GM23248 (cell line): ENCODE measurements around the gene SLC6A5. TPM values are rescaled to one million over a fixed set of nuclear protein-coding genes. Genes with fewer than 3 reads are reported as not detected.

Experiments used
- DNase-seq: peaks from one replicate; pipeline ENCODE4 v3.0.0-alpha.2; 2015
- H2AFZ ChIP-seq: fragments of 200-600 bp; sonication (generic); 2 replicates; pipeline ENCODE4 v1.6.1; 2016; ENCODE audit warnings: antibody characterized with exemption
- H3F3A ChIP-seq: fragments of 200-600 bp; sonication (generic); 2 replicates; pipeline ENCODE4 v1.6.1; 2016; ENCODE audit warnings: mild to moderate bottlenecking, antibody characterized with exemption, mixed run types; ENCODE audit not compliant: insufficient read depth
- H3K27ac ChIP-seq: fragments of 200-600 bp; sonication (generic); 2 replicates; pipeline ENCODE4 v1.5.1; 2016; ENCODE audit warnings: mild to moderate bottlenecking
- H3K27me3 ChIP-seq: fragments of 200-600 bp; sonication (generic); replicated peaks from 2 replicates; pipeline ENCODE4 v1.6.1; 2016; ENCODE audit warnings: mild to moderate bottlenecking; ENCODE audit not compliant: insufficient read depth
- H3K36me3 ChIP-seq: fragments of 200-600 bp; sonication (generic); 2 replicates; pipeline ENCODE4 v1.6.1; 2016; ENCODE audit warnings: low read depth, mild to moderate bottlenecking
- H3K4me1 ChIP-seq: fragments of 200-600 bp; sonication (generic); 2 replicates; pipeline ENCODE4 v1.6.1; 2016; ENCODE audit warnings: mild to moderate bottlenecking; ENCODE audit not compliant: insufficient read depth
- H3K4me2 ChIP-seq: fragments of 200-600 bp; sonication (generic); one replicate; pipeline ENCODE4 v1.6.1; 2016; ENCODE audit warnings: mild to moderate bottlenecking; ENCODE audit not compliant: unreplicated experiment
- H3K4me3 ChIP-seq: fragments of 200-600 bp; sonication (generic); 2 replicates; pipeline ENCODE4 v1.5.1; 2016; ENCODE audit warnings: mild to moderate bottlenecking
- H3K79me2 ChIP-seq: fragments of 200-600 bp; sonication (generic); 2 replicates; pipeline ENCODE4 v1.6.1; 2016; ENCODE audit warnings: mild to moderate bottlenecking; ENCODE audit not compliant: insufficient read depth
- H3K9ac ChIP-seq: fragments of 200-600 bp; sonication (generic); 2 replicates; pipeline ENCODE4 v1.6.1; 2016; ENCODE audit warnings: mild to moderate bottlenecking
- H3K9me2 ChIP-seq: fragments of 200-600 bp; sonication (generic); 2 replicates; pipeline ENCODE4 v1.6.1; 2016; ENCODE audit warnings: mixed run types, mild to moderate bottlenecking, moderate library complexity; ENCODE audit not compliant: insufficient read depth
- H3K9me3 ChIP-seq: fragments of 200-600 bp; sonication (generic); one replicate; pipeline ENCODE4 v1.6.1; 2017; ENCODE audit warnings: low read depth
- H4K20me1 ChIP-seq: fragments of 200-600 bp; sonication (generic); 2 replicates; pipeline ENCODE4 v1.6.0; 2016; ENCODE audit not compliant: insufficient read depth
- EZH2 ChIP-seq: fragments of 200-600 bp; sonication (generic); IDR thresholded peaks from 2 replicates; pipeline ENCODE4 v1.6.1; 2018; ENCODE audit warnings: antibody characterized with exemption, mild to moderate bottlenecking; ENCODE audit not compliant: insufficient read depth, poor library complexity, severe bottlenecking
- EZH2phosphoT487 ChIP-seq: fragments of 200-600 bp; sonication (generic); IDR thresholded peaks from 2 replicates; pipeline ENCODE4 v1.6.1; 2018; ENCODE audit warnings: antibody characterized with exemption, moderate library complexity, mild to moderate bottlenecking, low read depth; ENCODE audit not compliant: insufficient read depth
- WGBS, 2 experiments: methylation state at CpG; one replicate each; pipeline ENCODE4 v1.1.6; 2015 to 2017; ENCODE audit warnings: low lambda C conversion rate in 2 of 2, low coverage in 1 of 2; ENCODE audit errors: missing lambda C conversion rate in 2 of 2; 5-methylcytosine and 5-hydroxymethylcytosine counted together
- in situ Hi-C: fragments of 300-500 bp; cut with MboI; formaldehyde crosslinking; loops from 2 replicates; pipeline ENCODE4 v1.15.0; 2020
- polyA plus RNA-seq: library from polyadenylated mRNA; unstranded; fragments of >200 nt; fragmentation: Nextera tagmentation; extraction: Ambion mirVana; gene quantifications from 2 replicates; pipeline ENCODE4 v1.2.1, GENCODE V29; 2016
- total RNA-seq: library from RNA; depleted of rRNA; stranded (reverse); fragments of >200 nt; shearing (Covaris generic); gene quantifications from 2 replicates; pipeline ENCODE4 v1.2.3, GENCODE V29; 2014

The SLC6A5 gene
- total and polyA plus RNA-seq, 2 experiments from 2014 or later = not detected

- Histone ChIP-seq H3K27me3 (peaks cover 71% of the 10 kb centered on the region), H4K20me1 (no peaks in the 10 kb centered on the region), H3K36me3 (no peaks in the 10 kb centered on the region), H3K9ac (no peak overlapping the region), H3K79me2 (no peaks in the 10 kb centered on the region), H3K9me2 (no peaks in the 10 kb centered on the region), H3K4me3 (no peak overlapping the region), H2AFZ (no peak overlapping the region), H3F3A (no peaks in the 10 kb centered on the region), H3K27ac (no peak overlapping the region), H3K4me1 (no peaks in the 10 kb centered on the region), H3K4me2 (no peak overlapping the region), H3K9me3 (no peaks in the 10 kb centered on the region)
- 4 to 5% methylated on average over 40 to 41 of the region's 41 CpGs for WGBS, 2 experiments
- in situ Hi-C loops = no loop called here
- no peak for TF ChIP-seq EZH2
- no peak for TF ChIP-seq EZH2phosphoT487
- DNase-seq = no peak
Measured at GRCh38 chr11:20597154-20597679, 2.2 kb upstream of the SLC6A5 start.

DNA sequence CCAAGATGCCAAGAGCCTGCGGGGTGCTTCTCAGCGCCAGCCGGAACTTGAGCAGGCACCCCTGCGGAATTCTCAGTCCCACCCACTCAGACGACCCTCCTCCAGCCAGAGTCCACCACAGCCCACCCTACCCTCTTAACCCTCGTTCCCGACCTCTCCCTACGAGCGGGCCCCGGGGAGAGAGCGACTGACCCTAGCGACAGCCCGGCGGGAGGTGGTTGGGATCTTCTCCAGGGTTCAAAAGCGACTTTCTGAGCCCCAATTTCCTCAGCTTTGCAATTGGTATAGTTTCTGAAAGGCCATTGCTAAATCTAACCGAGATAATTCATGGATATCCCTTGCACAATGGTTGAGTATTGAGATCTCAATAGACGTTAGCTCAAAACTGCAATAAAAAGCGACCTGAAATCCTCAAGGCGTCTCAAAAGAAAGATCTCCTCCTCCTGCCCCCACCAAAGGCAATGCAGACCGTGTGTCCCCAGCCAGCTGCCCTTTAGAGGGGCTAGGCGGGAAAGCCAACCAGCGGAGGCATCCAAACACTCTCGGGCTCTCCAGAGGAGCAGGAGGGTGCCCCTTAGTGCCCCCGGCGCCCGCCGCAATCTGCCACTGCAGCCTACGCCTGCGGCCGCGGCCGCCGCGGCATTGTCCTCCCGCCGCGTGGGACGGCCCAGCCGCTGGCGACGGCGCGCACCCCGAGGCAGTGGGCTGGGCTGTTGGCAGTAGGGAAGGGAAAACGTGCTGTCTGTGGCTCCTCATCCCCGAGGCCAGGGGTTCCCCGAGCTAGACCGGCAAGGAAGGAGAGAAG lies 1.5 kb upstream of the SLC6A5 start:
- Histone ChIP-seq H3K36me3 (no peaks in the 10 kb centered on the region), H3K9ac (no peak overlapping the region), H2AFZ (no peak overlapping the region), H3K27ac (no peak overlapping the region), H3K79me2 (no peaks in the 10 kb centered on the region), H3F3A (no peaks in the 10 kb centered on the region), H4K20me1 (no peaks in the 10 kb centered on the region), H3K4me1 (no peaks in the 10 kb centered on the region), H3K27me3 (peaks cover 77% of the 10 kb centered on the region), H3K4me3 (no peak overlapping the region), H3K9me2 (no peaks in the 10 kb centered on the region), H3K4me2 (no peak overlapping the region), H3K9me3 (no peaks in the 10 kb centered on the region)
- in situ Hi-C loops = no loop called here
- WGBS, 2 experiments = 7 to 11% methylated on average over 41 to 46 of the region's 48 CpGs
- no peak for DNase-seq
- TF ChIP-seq EZH2phosphoT487 = no peak
- TF ChIP-seq EZH2 = no peak

DNA sequence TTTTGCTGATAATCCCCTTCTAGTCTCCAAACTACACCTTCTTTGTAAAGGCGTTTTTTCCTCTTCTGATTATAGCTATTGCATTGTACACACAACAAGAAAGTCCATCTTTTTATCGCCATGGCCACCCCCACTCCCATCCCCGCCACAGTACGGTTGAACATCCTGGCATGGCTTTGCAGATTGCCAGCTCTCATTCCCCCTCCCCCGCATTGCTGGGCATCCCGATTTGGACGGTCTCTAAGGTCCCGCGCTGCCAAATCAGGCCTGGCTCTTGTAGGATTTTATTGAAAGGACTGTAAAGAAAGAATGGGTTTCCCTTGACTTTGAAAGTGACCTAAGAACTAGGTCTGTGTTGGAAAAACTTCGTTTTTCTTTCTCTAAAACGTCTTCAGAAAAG lies 916 bp upstream of the SLC6A5 start:
- peaks cover 83% of the 10 kb centered on the region for H3K27me3 ChIP-seq
- H3K4me3 ChIP-seq = no peak overlapping the region
- DNase-seq = no peak
- WGBS, 2 experiments = 10 to 11% methylated on average over 11 of the region's 11 CpGs
- H3K4me1 ChIP-seq = no peaks in the 10 kb centered on the region
- no peak overlapping the region for H3K9ac ChIP-seq
- H3K27ac ChIP-seq = no peak overlapping the region
- H3K36me3 ChIP-seq = no peaks in the 10 kb centered on the region
- H3K9me2 ChIP-seq = no peaks in the 10 kb centered on the region
- no peaks in the 10 kb centered on the region for H3K79me2 ChIP-seq
- no peak overlapping the region for H2AFZ ChIP-seq
- no peak overlapping the region for H3K4me2 ChIP-seq
- in situ Hi-C loops = no loop called here
- no peaks in the 10 kb centered on the region for H3K9me3 ChIP-seq
- H4K20me1 ChIP-seq = no peaks in the 10 kb centered on the region
- no peaks in the 10 kb centered on the region for H3F3A ChIP-seq
- TF ChIP-seq EZH2 = peak; percentile 19
- TF ChIP-seq EZH2phosphoT487 = no peak

GRCh38 chr11:20600020-20600346 lies 575 bp downstream of the SLC6A5 start:
- H3K36me3 ChIP-seq = no peaks in the 10 kb centered on the region
- no peaks in the 10 kb centered on the region for H3K9me2 ChIP-seq
- no peak overlapping the region for H2AFZ ChIP-seq
- H3K9ac ChIP-seq = no peak overlapping the region
- no peak overlapping the region for H3K27ac ChIP-seq
- H3K4me2 ChIP-seq = no peak overlapping the region
- peaks cover 92% of the 10 kb centered on the region for H3K27me3 ChIP-seq
- H3K4me1 ChIP-seq = no peaks in the 10 kb centered on the region
- no peak for DNase-seq
- no peaks in the 10 kb centered on the region for H4K20me1 ChIP-seq
- H3K9me3 ChIP-seq = no peaks in the 10 kb centered on the region
- in situ Hi-C loops = no loop called here
- H3F3A ChIP-seq = no peaks in the 10 kb centered on the region
- H3K4me3 ChIP-seq = no peak overlapping the region
- no peaks in the 10 kb centered on the region for H3K79me2 ChIP-seq
- no peak for TF ChIP-seq EZH2
- no peak for TF ChIP-seq EZH2phosphoT487
- WGBS, 2 experiments = 26 to 28% methylated on average over 10 of the region's 10 CpGs
